Mucosa of descending colon (tissue), 3 donors: ENCODE results near the gene MFAP3. TPM values are rescaled to one million over a fixed set of nuclear protein-coding genes. Genes with fewer than 3 reads are reported as not detected.
A peak's percentile ranks its signal among the peaks of the same experiment; 100 is the strongest.

ENCODE experiments used
- ATAC-seq: fragments of 200-7000 bp; cut with Tn5 transposase; one replicate; pipeline ENCODE4 v1.9.1; 2020; ENCODE audit warnings: mild to moderate bottlenecking, moderate library complexity
- DNase-seq, 3 donors: peaks; one replicate each; pipeline ENCODE4 v3.0.0-alpha.2; 2020
- H3K36me3 ChIP-seq: fragments of 200-600 bp; one replicate; pipeline ENCODE4 v1.8.0; 2021; ENCODE audit warnings: low read depth, mild to moderate bottlenecking
- H3K4me1 ChIP-seq: fragments of 200-600 bp; one replicate; pipeline ENCODE4 v1.8.0; 2021; ENCODE audit warnings: low read depth, mild to moderate bottlenecking
- H3K4me3 ChIP-seq: fragments of 200-600 bp; one replicate; pipeline ENCODE4 v1.8.0; 2021; ENCODE audit warnings: mild to moderate bottlenecking
- H3K9me3 ChIP-seq: fragments of 200-600 bp; one replicate; pipeline ENCODE4 v1.8.0; 2021; ENCODE audit warnings: mild to moderate bottlenecking
- CTCF ChIP-seq: fragments of 200-600 bp; IDR thresholded peaks from one replicate; pipeline ENCODE4 v1.8.0; 2022; ENCODE audit warnings: antibody characterized with exemption, mild to moderate bottlenecking
- intact Hi-C, 2 donors: fragments of 100-400 bp; cut with DNase I in 1 of 2; cut with micrococcal nuclease in 1 of 2; formaldehyde crosslinking; loops; one replicate each; pipeline versions ENCODE4 v1.11.0 to v1.11.1; 2022; cut with DNase I, micrococcal nuclease
- long read RNA-seq, 2 donors: library from polyadenylated mRNA; unstranded; transcript quantifications; one replicate each; pipeline ENCODE4 v2.0.0, GENCODE V29; 2019 to 2021
- total RNA-seq, 3 donors: library from RNA; stranded (reverse); fragmentation: NEBNext Ultra II Directional in 2 of 3; extraction: Animal tissue kit (Norgen Biotek cat#: 25700) in 2 of 3; gene quantifications; one replicate each; pipeline versions ENCODE4 v1.2.1 to v1.2.4, GENCODE V29; 2021 to 2023
- donor health status: DM: no; HTN: no; CAD: no; lungs with moderate emphysema.
- donor health status: DM: no; HTN: no; CAD: no.
- donor health status: DM: no; HTN: yes; CAD: no.

The MFAP3 gene
- 10 to 100 TPM; 28.1 to 33.4 (median 31.5) TPM for total RNA-seq
- long read RNA-seq, donor 1, transcript MFAP3-212 (3 exons, 643 nt) = major isoform, 21 of 28 reads
- long read RNA-seq, donor 1, partial matches to known transcripts = 2 of 28 reads
- long read RNA-seq, donor 1, other reads (novel, unspliced or antisense) = 5 of 28 reads
- long read RNA-seq, donor 2, transcript MFAP3-212 (3 exons, 643 nt) = major isoform, 5 of 7 reads
- long read RNA-seq, donor 2, partial matches to known transcripts = 0 of 7 reads
- long read RNA-seq, donor 2, other reads (novel, unspliced or antisense) = 2 of 7 reads

GRCh38 chr5:154038707-154039457, at the start of gene MFAP3, which contains the start of gene FAM114A2:
Gene MFAP3, plus strand, starts transcription at chr5:154038967. Its CDS starts 10,756 bp downstream, at chr5:154049723.
Gene FAM114A2, minus strand, starts transcription at chr5:154038910. Its CDS starts 3,957 bp downstream, at chr5:154034953.
- DNase-seq (peak; percentile 92 to 96 (median 94)), ATAC-seq (peak; percentile 100)
- Histone ChIP-seq H3K4me3 (peak within 1 kb of the TSS; percentile 71), H3K36me3 (no peaks in the 10 kb centered on the region), H3K9me3 (no peaks in the 10 kb centered on the region), H3K4me1 (peaks cover 11% of the 10 kb centered on the region)
- intact Hi-C loops = no loop called here
- no peak for TF ChIP-seq CTCF

GRCh38 chr5:153991168-153991567, 47.6 kb upstream of the MFAP3 start:
- H3K9me3 ChIP-seq = no peaks in the 10 kb centered on the region
- H3K36me3 ChIP-seq = no peaks in the 10 kb centered on the region
- no peak overlapping the region for H3K4me3 ChIP-seq
- no peak for TF ChIP-seq CTCF
- no peak for DNase-seq
- peaks cover 5% of the 10 kb centered on the region for H3K4me1 ChIP-seq
- ATAC-seq = no peak
- intact Hi-C loops = no loop called here

- no peak for ATAC-seq
- Histone ChIP-seq H3K36me3 (no peaks in the 10 kb centered on the region), H3K9me3 (no peaks in the 10 kb centered on the region), H3K4me1 (no peaks in the 10 kb centered on the region), H3K4me3 (no peak overlapping the region)
- no peak for DNase-seq
- intact Hi-C loops = no loop called here
- no peak for TF ChIP-seq CTCF
Measured at GRCh38 chr5:153998010-153998409, 40.8 kb upstream of the MFAP3 start.

GRCh38 chr5:153998768-153999167, 40.0 kb upstream of the MFAP3 start:
- Histone ChIP-seq H3K4me1 (no peaks in the 10 kb centered on the region), H3K9me3 (no peaks in the 10 kb centered on the region), H3K36me3 (no peaks in the 10 kb centered on the region), H3K4me3 (no peak overlapping the region)
- DNase-seq (no peak), ATAC-seq (no peak)
- intact Hi-C loops = no loop called here
- no peak for TF ChIP-seq CTCF

GRCh38 chr5:153999995-154000394, 38.8 kb upstream of the MFAP3 start:
- Histone ChIP-seq H3K4me1 (no peaks in the 10 kb centered on the region), H3K36me3 (no peaks in the 10 kb centered on the region), H3K9me3 (no peaks in the 10 kb centered on the region), H3K4me3 (no peak overlapping the region)
- no peak for TF ChIP-seq CTCF
- no peak for ATAC-seq
- DNase-seq = no peak
- intact Hi-C loops = no loop called here
